ENCODE measurements around the gene VARS1.

DNA sequence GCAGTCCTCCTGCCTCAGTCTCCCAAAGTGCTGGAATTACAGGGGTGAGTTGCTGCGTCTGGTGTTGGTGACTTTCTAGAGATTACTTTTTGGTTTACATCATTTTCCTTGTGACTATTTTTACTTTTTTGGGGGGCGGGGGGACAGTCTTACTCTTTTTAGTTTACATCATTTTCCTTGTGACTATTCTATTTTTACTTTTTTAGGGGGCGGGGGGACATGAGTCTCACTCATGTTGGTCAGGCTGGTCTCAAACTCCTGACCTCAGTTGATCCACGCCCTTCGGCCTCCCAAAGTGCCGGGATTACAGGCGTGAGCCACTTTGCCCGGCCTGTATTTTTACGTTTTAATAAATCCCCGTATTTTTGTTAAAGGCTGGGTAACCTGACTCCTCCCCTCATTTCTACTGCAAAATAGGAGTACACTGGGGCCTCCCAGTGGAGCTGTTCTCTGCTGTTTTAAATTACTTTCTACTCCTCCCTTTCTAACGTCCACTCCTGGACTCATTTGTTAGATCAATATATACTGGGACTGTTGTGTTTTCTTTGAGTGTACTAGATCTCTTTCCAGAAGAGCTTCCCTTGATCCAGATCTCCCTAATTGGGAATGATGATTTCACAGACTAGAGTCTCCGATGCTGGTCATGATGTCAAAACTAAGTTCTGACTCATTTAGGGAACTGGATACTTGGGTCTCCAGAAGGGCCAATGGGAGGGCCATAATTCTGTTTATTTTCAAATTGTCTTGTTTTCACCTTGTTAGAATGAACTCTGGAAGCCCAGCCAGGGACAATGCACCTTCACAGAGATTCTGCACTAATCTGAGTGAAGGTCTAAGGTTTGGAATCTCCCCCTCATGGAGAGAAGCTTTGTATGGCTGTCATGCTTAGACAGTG is 41.2 kb upstream of the VARS1 start:
- TF ChIP-seq CTCF (IDR thresholded peaks at IDR 0.05 in 8 of 11, conservative IDR thresholded peaks at IDR 0.05 in 3 of 11) (no peak), POLR2A (IDR thresholded peaks at IDR 0.05) (no peak)
